TTC549 (cell line): ENCODE data around the gene ZNF576.
"Not testable (repeated sequence)": the region's sequence is repeated elsewhere in the genome, so short reads cannot be mapped to it uniquely, and the experiment has no call there.

Experiments used
- FAIRE-seq: peaks from 2 replicates; lab custom pipeline; 2012; peaks lifted over from hg19 to GRCh38; lab: Jason Lieb, UNC

The ZNF576 gene

DNA sequence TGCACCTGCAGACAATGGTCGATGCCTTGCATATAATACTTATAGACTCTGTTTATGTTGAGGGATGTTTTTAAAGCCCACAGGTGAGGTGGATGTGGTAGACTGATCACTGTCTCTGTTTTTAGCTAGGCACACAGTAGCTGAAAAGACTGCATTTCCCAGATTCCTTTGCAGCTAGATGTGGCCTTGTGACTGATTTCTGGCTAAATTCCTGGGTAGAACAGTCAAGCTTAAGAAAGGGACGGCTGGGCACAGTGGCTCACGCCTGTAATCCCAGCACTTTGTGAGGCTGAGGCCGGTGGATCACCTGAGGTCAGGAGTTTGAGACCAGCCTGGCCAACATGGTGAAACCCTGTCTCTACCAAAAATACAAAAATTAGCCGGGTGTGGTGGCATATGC is 3.9 kb downstream of the ZNF576 start:
- not testable (repeated sequence) for FAIRE-seq

GRCh38 chr19:43605875-43606568 is 9.6 kb downstream of the ZNF576 start:
- FAIRE-seq, result no peak

DNA sequence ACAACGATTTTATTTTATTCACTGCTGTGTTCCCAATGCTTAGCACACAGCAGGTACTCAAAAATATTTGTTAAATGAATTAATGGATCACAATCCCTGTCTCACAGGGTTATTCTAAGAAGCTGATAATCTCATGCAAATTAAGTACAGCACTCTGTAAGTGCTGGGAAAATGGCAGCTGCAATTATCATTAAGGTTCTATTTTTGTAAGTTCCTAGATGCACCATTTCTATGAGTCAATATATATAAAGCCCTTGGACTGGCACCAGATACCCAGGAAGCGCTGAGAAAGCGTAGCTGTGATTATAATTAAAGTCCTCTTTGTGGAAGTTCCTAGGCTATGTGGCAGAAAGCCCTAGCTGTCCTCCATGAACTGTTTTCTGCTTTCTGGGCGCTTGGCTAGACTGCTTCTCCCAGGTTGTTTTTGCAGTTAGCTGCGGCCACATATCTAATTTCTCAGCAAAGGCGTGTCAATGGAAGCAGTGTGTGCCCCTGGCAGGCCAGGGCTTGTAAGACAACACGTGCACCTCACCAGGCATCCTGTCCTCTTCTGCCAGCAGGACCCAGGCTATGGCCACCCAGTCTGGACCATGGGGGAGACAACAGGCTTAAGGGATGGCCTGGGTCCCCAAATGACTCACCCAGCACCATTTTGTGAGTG is 10.3 kb downstream of the ZNF576 start:
- no peak for FAIRE-seq

GRCh38 chr19:43607238-43608205 is 11.1 kb downstream of the ZNF576 start:
- no peak for FAIRE-seq

- no peak for FAIRE-seq
These were observed 13.5 kb downstream of the ZNF576 start for GRCh38 chr19:43609872-43610271.

GRCh38 chr19:43610493-43610892 is 14.1 kb downstream of the ZNF576 start:
- FAIRE-seq, result no peak

DNA sequence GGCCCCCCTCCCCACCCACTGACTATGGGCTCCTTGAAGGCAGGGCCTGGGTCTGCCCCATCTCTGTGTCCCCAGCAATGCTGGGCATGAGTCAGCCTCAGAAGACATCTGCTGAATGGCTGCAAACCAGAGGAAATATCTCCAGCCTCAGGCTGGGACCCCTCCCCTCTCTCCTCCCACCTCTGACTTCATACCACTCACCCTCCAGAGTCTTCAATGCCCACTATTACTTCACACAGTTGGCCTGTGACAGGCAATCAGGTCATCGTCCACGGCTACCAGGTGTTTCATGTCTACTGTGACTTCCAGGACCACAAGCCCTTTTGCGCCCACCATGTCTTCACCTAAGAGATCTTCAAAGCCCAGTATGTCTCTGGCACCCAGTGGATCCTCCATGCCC is 15.4 kb downstream of the ZNF576 start, which contains the start of gene SRRM5:
SRRM5 (plus strand) TSS at position 301 of the 400 bp plus-strand sequence; CDS start at position 335, 34 bp downstream.
- FAIRE-seq, result no peak

GRCh38 chr19:43612374-43612773 is 16.0 kb downstream of the ZNF576 start:
- no peak for FAIRE-seq

- no peak for FAIRE-seq
These were observed 19.9 kb downstream of the ZNF576 start for GRCh38 chr19:43616306-43616705.

DNA sequence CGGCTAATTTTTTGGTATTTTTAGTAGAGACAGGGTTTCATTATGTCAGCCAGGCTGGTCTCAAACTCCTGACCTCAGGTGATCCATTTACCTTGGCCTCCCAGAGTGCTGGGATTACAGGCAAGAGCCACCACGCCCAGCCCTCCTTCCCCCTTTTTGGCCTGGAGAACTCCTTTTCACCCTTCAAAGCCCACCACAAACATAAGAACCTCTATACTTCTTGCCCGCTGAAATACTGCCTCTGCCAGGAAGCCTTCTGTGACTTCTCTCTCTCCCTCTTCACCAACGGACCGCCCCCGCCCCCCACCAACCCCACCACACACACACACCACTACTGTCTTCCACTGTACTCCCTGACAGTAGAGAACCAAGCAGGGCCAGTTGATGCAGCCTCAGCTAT is 20.6 kb downstream of the ZNF576 start:
- FAIRE-seq, result no peak

- no peak for FAIRE-seq
These were observed 22.5 kb downstream of the ZNF576 start for GRCh38 chr19:43618921-43619261.

GRCh38 chr19:43619262-43620060 is 23.1 kb downstream of the ZNF576 start, which contains the start of gene ZNF428:
Gene ZNF428, minus strand, starts transcription at chr19:43619629. Its CDS starts 5,325 bp downstream, at chr19:43614304.
- no peak for FAIRE-seq

DNA sequence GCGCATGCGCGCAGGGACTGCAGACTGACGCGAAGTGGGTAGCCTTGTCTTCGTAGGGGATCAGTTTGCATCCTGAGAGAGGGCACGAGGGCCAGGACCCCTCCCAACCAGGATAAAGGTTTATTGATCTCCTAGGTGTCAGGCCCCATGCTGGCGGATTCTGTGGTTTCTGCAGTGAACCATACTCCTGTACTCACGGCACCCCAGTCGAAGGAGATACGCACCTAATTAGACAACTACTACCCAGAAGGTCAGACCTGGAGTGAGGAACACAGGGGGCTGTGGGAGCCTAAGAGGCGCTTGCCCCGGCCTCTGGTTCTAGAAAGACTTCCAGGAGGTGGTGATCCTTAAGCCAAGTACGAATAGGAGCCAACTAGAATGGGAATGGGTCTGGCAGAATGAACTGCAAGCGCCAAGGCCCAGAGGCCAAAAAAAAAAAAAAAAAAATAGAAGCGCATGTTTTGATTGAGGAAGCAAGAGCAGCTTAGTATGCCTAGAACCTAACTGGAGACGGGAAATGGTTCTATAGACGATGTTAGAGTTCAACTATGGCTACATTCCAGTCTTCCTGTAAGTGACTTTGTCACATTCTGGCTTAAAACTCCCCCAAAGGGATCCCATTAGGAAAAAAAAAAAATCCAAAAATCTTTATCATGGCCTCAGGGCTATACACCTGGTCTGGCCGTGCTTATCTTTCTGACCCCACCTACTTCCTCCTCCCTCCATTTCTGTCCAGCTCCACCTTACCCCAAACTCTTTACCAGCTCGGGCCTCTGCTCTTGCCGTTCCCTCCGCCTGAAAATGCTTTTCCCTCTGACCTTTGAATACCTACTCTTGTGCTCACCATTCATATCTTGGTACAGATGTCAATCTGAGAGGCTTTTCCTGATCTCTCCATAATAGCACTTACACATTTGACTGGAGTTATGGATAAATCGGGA is 23.9 kb downstream of the ZNF576 start:
- FAIRE-seq, result no peak

DNA sequence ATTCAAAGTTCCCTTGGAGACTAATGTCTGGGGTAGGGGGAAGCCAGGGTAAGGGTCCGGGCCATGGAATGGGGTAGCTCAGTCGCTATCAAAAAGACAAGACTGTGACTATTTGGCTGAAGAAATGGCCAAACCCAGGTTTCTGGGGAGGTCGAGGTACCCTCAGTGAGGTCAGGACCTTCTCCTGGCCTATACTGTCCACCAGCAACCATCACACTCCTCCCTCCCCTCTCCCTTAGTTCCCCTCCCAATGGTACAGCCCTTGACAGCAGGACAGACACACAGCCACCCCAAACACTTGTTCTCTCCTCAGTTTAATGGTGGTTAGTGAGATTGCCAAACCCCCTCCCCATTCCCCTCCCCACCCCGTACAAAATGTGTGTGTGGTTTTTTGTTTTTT is 25.7 kb downstream of the ZNF576 start:
- no peak for FAIRE-seq

- FAIRE-seq, result no peak
These were observed 26.6 kb downstream of the ZNF576 start for GRCh38 chr19:43622956-43623355.

GRCh38 chr19:43623889-43624670 is 27.7 kb downstream of the ZNF576 start:
- no peak for FAIRE-seq

- no peak for FAIRE-seq
These were observed 28.5 kb downstream of the ZNF576 start for GRCh38 chr19:43624933-43625332.

- FAIRE-seq, result no peak
These were observed 29.7 kb downstream of the ZNF576 start for GRCh38 chr19:43625918-43626579.

DNA sequence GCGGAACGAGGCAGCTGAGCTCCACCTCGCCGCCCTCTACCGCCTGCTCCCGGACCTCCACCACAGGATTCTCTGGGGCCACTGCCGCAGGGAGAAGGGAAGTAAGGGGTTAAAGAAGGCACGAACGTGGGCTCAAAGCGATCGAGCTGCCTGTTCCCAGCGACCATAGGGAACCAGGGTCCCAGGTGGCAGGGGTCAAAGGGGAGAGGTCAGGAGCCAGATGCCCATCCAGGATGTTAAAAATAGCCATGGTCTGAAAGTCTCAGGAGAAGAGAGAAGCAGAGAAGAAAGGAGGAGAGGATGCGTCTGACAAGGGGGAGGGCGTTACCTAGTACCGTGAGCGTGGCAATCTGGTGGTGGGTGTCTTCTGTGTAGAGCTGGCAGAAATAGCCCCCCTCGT is 30.4 kb downstream of the ZNF576 start:
- no peak for FAIRE-seq
